SKM-1 treated with dmso at 0.1 percent for 144 hours (cell line): ENCODE results near the gene DDX41.

Experiments
- DNase-seq: peaks from one replicate; lab custom pipeline; 2025; ENCODE audit not compliant: unreplicated experiment; lab: John Stamatoyannopoulos, UW

Gene DDX41

DNA sequence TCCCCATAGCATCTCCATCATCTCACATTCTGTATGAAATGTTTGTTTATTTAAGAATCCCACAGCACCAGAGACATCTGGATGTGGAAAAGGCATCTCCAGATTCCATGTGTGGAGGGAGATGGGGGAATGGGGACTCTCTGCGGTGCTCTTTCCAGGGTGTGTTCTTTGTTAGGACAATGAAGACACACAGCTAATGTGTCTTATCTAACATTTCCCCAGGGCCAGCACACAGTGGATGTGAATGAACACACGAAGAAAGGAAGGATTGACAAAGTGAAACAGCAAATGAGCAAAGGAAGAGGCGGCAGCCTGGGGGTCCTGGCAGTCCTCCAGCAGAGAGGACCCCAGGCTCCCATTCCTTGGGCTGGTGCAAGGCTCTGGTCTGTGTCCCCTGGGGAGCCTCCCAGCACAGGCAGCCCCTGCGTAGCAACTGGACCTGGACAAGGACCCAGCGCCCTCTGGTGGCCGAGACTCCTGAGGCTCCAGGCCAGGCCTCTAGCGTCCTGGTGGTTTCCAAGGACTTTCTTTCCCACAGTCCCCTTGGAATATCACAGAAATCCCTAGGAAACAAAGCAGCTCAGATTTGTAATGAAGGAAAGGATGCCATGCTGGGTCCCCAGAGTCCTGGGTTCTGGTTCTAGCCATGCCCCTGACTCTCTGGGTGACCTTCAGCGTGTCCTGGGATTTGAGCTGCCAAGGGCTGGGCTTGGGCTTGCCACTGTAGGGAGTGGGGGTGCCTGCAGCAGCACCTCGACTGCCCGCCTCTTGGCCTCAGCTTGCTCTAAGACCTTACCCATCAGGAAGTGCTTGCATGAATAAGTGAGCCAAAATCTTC, 15.9 kb downstream of the DDX41 start:
- peak; percentile 73 for DNase-seq

DNA sequence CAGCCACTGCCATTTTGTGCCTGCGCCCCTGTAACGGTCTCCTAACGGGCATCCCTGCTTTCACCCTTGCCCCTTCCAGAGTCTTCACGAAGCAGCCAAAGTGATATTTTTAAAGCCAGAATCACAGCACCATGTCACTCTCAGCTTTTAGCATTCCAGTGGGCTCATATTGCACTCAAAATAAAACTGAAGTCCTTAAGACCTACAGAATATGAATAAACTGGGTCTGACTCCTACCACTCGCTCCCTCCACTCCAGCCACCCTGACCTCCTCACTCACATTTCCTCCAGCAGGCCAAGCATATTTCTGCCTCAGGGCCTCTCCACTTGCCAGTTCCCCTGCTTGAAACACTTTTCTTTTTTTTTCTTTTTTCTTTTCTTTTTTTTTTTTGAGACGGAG, 16.9 kb downstream of the DDX41 start:
- DNase-seq: no peak

DNA sequence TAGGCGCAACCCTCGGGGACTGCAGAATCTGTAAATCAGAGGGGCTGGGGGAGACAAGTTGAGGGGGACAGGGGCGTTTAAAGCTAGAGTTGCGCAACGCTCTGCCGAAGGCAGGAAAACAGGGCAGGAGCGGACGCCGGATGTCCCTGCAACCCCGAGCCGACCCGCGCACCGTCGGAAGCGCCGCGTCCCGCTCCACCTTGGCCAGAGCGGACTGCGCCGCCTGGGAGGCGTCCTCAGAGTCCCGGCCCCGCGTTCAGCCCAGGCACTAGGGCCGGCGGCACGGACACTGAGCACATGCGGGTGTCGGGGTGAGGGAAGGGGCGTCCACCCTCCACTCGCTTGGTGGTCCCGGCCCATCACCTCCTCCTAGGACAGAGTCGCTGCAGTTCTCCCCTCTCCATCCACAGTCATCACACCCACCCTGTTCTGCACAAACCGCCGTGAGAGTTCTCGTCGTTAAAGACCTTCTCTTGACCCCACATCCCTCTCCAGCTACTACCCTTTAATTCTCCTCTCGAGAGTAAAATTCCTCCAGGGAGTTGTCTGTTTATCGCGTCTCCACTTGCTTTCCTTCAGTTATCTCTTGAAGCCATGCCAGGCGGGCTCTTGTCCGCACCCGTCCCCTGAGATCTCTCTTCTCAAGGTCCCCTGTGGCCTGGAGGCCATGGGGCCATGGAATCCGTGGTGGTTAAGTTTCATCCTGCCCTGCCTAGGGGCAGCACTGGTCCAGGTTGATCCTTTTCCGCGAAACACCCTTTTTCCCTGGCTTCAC, 18.6 kb downstream of the DDX41 start:
- DNase-seq: no peak

DNA sequence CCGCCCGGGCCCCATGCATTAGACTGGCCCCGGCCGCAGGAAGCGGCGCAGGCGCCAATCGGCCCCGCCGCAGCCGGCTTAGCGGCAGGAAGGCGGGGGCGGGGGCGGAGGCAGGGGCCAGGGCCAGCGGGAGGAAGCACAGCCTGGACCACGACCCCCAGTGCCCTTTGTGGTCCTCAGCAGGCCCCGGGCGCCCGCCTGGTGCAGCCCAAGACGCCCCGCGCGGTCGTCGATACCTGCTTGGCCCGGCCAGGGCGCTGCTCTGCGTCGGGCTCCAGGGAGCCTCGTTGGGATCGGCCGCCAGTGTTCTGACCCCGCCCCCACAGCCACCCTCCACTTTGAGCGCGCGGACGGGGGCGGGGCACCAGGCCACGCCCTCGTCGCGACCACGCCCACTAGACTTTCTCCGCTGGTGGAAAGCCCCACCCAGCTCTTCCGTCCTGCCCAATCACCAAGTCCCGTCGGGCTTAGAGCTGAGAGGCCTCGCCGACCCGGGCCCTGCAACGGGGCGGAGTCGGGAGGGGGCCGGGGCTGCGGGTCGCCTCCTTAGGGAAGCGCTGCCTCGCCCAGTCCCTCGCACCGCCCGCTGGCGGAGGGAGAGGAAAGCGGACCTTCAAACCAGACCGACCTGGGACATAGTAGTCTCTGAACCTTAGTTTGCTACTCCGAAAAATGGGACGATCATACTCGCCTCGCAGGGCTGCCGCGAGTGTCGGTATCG, 19.3 kb downstream of the DDX41 start, which contains the start of gene PDLIM7:
Gene PDLIM7 (minus strand): TSS at position 313 of the 721 bp plus-strand sequence. CDS start 1,092 bp downstream, outside the sequence.
- peak; percentile 98 for DNase-seq

DNA sequence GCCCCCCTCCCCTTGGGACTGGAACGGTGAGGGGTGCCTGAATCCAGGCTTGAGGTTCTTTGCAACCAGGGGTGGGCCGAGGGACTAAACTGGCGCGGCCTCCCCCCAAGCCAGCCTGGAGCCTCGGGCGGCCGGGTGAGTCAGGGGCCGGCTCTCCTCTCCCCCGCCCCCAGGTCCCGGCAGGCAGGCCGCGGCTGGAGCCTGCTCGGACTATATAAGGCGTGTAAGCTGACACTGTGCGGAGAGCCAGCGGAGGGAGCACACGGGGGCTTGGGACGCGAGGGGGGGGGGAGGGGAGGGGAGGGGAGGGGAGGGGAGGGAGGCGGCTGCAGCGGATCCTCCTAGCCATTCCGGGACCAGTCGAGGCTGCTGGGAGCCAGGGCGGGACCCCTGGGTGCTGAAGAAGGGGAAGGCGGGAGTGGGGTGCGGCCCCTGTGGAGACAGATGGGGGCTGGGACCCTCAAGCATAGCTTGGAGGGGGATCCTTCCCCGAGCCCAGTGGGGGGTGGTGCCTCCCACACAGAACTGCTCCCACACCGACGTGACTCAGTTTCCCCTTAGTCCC, 20.0 kb downstream of the DDX41 start:
- DNase-seq: peak; percentile 40

DNA sequence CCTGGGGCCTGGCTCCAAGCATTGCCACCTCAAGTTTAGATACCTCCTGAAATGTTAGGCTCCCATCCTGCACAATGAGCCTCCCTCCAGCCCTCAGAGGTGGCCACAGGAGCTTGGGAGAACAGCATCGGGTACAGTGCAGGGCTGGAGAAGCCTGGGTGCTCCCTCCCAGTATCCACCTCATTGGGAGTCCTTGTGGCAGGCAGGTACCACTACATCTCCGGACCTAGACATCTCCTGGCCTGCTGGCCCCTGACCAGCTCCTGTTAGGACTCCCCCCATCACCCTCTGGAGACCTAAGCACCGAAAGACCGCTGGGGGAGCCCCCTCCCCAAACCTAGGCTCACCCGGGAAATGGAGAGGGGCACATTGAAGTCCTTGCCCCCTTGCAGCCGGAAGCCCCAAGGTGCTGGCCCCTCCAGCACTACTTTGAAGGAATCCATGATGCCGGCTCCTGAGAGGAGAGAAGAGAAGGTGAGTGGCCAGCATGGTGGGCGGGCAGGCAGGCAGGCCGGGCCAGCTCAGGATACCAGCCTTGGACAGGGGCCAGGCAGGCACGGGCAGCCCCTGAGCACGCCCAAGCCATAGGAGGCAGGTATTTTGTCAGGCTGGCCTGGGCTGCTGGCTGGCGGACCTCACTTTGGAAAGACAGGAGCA, 20.6 kb downstream of the DDX41 start:
- no peak for DNase-seq

DNA sequence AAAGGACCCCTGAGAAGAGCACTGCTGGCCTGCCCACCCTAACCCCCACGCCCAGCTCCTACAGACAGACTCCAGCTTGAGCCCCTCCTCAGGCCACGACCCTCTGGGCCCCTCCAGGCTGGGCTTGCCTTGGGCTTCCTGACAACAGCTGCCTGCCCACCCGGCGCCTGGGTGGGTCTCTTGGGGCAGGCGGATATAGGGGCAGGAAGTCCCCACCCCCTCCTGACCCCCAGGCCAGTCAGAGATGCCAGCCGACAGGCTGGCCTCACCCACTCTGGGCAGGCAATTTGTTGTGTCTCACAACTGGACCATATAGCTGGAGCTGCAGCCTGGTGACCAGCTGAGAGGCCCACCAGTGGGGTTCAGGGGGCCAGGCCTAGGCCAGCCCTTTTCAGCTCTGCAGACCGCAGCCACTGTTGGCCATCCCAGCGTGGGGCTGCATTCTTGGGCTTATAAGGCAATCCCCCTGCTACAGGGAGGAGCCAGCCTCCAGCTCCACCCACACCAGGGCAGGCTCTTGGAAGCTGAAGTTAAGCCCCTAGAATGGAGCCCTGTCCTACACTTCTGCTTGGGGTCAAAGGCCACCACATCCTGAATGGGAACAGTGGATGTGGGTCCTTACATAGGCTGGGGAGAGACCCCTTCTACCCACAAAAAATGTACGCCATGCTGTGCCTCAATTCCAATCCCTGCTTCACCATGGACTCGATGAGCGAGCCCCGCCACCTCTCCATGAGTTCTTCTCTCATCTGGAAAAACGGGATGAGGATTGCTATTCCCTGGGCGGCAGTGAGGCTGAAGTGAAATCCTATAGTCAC, 21.3 kb downstream of the DDX41 start:
- no peak for DNase-seq

DNA sequence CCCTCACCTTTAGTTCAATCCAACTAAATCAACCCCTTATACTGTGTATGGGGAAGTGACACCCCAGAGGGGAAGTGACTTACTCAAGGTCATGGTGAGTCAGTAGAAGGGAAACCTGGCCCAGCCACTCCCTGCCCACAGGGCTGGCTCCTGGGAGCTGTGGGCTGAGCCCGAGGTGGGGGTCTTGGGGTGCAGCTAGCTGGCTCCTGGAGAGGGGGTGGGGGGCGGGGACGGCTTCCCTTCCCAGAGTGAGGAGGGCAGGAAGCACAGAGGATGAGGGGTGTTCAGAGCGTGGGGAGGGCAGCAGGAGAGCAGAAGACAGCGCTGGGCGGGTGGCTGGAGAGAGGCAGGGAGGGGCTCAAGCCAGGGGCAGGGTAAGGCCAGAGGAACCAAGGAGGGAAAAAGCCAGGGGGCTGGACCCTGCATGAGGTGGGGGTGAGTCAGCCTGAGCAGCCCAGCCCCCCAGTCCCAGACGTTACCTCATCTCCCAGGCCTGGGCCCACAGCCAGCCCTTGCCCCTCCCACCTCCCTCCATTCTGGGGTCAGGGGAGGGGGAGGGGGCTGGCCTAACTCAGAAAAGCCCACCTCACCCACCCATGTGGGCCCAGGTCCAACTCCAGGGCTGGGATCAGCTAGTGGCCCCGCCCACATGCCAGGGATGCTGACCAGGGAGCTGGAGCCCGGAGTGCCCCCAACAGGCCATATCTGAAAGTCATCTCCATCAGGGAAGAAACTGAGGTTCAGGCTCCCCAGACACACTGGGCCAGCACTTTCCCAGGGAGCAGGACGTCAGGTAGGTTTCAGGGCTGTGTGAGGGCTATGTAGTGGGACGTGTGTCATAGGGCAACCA, 22.2 kb downstream of the DDX41 start:
- peak; percentile 86 for DNase-seq

DNA sequence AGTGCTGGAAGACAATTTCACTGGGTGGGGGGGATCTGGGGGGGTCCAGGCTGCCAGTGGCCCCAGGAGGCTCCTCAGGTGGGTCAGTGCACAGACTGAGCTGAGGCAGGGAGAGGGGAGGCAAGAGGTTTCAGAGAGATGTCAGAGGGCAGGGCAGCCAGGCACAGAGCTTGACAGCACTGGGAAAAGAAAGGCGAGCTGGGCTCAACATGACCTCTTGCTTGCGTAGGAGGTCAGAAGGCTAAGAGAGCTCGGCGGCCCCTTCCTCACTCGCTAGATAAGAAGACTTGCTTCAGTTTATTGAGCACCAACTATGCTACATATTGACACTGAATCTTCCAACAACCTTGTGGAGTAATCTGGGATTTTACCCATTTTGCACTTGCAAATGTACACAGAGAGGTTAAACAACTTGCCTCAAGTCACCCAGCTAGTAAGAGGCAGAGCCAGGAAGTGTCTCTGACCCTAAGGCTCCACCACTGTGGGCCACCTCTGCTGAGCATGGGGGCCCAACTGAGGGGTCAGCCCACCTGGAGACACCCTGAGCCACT, 22.9 kb downstream of the DDX41 start:
- no peak for DNase-seq

DNA sequence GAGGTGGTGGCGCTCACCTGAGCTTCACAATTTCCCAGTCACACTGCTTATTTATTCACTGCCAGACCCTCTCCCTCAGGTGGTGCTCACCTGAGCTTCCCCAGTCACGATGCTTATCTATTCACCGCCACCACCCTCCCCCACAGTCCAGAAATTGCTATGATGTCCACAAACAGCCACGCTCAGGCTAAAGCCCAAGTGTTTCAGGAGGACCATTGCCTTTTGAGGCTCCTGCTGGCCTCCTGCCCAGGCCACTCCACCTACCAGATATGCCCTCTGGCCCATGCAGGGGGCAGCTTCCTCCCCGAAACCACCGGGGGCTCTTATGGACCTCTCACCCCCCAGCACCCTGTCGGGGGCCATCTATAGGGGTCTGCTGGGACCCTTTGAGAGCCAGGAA, 23.9 kb downstream of the DDX41 start:
- no peak for DNase-seq

DNA sequence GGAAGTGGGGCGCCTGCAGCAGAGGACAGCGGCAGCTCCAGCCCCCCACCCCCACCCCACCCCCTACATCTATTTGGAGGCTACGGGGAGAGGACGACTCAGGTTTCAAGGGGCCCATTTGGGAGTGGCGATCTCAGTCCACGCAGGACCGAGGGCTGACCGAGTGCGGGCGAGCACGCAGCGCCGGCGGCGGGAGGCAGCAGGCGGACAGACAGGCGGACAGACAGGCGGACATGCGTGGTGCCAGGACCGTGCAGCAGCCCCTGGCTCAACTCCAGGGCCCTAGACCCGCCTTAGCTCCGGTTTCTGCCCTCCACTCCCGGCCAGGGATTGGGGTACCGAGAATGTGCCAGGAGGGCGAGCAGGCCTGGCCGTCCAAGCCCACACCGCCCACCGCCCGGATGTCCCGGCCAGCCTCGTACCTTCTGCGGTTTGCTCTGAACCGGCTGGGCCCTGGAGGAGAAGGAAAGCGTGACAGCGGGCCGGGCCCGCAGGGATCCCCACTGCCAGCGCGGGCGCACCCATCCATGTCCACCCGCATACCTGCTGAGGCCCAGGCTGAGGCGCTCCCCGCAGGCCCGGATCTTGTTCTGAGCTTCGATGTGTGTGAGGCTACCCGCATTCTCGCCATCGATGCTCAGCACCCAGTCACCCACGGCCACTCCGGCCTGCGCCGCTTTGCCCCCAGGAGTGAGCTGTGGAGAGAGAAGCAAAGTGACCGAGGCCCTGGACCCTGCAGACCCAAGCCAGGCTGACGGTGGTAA, 24.6 kb downstream of the DDX41 start:
- no peak for DNase-seq

DNA sequence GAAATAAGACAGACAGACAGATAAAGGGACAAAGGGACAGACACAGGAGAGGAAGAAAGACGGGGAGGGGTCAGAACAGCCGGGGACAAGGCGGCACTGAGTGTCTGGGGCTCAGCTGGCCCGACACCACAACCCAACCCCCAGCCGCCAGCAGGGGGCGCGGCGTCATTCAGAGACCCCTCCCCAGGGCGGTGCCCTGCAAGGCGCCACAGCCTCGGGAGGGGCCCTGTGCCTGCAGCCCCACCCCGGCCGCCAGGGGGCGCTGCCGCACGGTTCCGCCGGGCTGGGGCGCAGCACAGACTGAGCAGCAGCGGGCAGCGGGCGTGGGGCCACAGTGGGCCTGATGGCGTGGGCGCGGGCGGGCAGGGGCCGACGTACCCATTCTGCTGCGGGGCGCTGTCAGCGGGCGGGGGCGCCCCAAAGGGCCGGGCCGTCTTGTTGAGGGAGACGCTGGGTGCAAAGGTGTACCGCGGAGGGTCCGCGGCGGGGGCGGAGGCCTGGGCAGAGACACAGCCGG, 25.3 kb downstream of the DDX41 start:
- DNase-seq: peak; percentile 41

DNA sequence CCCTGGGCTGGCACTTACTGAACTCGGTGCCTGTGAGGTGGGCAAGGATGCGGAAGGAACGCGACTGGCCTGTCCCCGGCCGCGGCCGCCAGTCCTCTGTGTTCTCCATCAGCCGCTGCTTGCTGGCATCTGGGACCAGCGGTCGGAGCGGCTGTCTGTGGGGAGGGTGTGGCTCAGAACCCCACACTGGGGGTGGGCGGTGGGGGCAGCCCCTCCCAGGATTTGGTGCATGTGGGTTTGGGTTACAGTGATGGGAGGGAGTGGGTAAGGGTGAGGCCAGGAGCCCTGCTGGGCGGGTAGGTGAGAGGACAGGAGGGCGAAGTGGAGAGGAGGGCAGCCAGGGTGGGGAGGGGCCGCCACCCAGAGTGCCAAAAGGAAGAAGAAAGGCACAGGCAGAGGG, 25.8 kb downstream of the DDX41 start:
- no peak for DNase-seq

DNA sequence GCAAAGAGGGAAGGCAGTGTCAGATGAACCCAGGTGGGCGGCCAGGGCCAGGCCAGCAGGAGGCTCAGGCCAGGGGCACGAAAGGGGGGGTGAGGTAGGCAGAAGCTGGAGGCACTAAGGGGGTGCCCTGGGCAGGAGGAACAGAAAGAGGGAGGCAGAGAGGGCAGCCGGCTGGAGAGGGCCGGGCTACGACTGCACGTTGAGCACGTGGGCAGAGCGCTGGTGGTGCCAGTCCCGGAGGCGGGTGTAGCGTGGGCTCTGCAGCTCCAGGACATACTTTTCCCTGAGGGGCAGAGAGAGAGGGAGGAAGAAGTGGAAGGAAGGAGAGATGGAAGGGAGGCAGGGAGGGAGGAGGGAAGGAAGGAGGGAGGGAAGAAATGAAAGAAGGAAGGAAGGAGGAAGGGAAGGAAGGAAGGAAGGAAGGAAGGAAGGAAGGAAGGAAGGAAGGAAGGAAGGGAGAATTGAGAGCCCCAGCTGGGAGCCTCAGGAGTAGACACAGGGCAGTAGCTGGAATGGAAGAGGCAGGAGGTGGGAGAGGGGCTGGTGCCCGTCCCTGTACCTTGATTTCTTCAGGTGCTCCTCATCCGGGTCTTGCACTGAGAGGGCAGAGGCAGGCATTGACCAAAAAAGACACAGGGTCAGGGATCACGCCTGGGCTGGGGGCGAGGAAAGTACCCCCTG, 26.3 kb downstream of the DDX41 start:
- no peak for DNase-seq

DNA sequence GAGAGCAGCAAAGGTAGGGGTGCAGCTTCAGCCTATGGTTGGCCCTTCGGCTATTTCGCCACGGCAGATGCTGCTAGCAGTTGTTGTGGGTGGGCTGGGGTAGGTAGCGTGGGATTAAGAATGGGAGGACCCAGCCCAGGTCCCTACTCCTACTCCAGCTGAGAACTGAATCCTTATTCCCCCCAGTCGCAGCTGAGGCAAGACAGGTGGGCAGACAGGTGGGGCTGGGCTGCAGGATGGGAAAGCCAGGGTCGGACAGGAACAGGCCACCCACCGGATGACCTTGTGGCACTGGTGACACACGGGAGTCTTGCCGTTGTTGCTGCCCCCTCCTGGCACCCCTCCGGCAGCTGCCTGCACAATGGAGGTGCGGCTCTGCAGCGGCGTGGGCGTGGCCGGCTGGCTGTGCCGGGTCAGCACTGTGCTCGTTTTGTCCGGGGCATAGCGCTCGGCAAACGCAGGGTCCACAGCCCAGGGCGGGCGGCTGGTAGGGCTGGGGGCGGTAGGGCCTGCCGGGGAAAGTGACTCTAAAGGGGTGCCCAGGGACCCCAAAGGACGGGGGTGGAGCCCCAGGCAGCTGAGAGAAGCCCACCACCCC, 27.5 kb downstream of the DDX41 start:
- no peak for DNase-seq

DNA sequence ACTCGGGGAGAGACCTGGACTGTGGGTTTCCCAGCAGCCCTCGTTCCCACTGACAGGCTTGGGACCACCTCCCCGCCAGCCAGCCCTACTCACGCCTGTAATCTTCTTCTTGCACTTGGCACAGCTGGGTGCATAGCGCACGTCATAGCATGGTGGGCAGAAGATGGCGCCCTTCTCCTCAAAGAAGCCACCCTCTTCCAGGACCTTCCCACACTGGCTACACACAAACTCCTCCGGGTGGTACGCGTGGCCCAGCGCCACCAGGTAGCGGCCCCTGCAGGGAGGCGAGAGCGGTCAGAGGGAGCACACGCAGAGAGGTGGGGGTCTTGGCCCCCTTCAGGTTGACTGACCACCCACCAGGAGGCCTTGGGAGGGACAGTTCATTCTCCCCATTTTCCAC, 28.8 kb downstream of the DDX41 start:
- DNase-seq: no peak

DNA sequence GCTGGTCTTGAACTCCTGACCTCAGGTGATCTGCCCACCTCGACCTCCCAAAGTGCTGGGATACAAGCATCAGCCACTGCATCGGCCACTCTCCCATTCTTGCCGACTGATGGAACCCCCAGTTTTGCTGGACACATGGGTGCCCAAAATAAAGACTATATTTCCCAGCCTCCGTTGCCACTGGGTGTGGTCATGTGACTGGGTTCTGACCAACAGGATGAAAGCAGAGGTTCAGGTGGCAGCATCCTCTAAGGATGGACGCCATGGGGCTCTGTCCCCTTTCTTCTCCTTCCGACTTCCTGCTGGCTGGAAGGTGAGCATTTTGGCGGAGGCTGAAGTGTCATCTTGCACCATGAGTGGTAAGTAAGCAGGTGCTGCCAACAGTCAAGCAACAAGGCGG, 29.6 kb downstream of the DDX41 start:
- DNase-seq: no peak
